Mesendoderm (in vitro differentiated cells): Measurements from ENCODE around the gene CUL1.
"Not testable (repeated sequence)": the region's sequence is repeated elsewhere in the genome, so short reads cannot be mapped to it uniquely, and the experiment has no call there.

Source experiments
- DNase-seq: peaks from one replicate; pipeline ENCODE4 v3.0.0; 2013
- H2AK5ac ChIP-seq: 2 replicates; pipeline ENCODE4 v1.6.1; 2013; ENCODE audit warnings: low read length, inconsistent platforms
- H2BK120ac ChIP-seq: 2 replicates; pipeline ENCODE4 v1.6.1; 2013; ENCODE audit warnings: low read depth, mild to moderate bottlenecking, low read length, moderate library complexity, mixed read lengths
- H2BK15ac ChIP-seq: replicated peaks from 2 replicates; pipeline ENCODE4 v1.6.1; 2013; ENCODE audit warnings: low read depth, mild to moderate bottlenecking, moderate library complexity
- H2BK5ac ChIP-seq: 2 replicates; pipeline ENCODE4 v1.6.1; 2013; ENCODE audit warnings: low read length, inconsistent platforms
- H3K18ac ChIP-seq: 2 replicates; pipeline ENCODE4 v1.6.1; 2013; ENCODE audit warnings: mild to moderate bottlenecking, low read length, mixed read lengths
- H3K23ac ChIP-seq: one replicate; pipeline ENCODE4 v1.6.1; 2013; ENCODE audit warnings: low read length
- H3K27ac ChIP-seq: 2 replicates; pipeline ENCODE4 v1.5.1; 2013; ENCODE audit warnings: low read depth, mild to moderate bottlenecking, inconsistent platforms, low read length, moderate library complexity
- H3K27me3 ChIP-seq: 2 replicates; pipeline ENCODE4 v1.6.1; 2013; ENCODE audit warnings: low read length, control low read depth, mild to moderate bottlenecking, inconsistent platforms; ENCODE audit not compliant: insufficient read depth, poor library complexity
- H3K36me3 ChIP-seq: 2 replicates; pipeline ENCODE4 v1.6.1; 2013; ENCODE audit warnings: low read length, inconsistent platforms; ENCODE audit not compliant: control insufficient read depth, insufficient read depth
- H3K4ac ChIP-seq: one replicate; pipeline ENCODE4 v1.6.1; 2013; ENCODE audit warnings: low read depth, mild to moderate bottlenecking, low read length, moderate library complexity
- H3K4me1 ChIP-seq: 2 replicates; pipeline ENCODE4 v1.6.1; 2013; ENCODE audit warnings: low read depth, low read length, inconsistent platforms; ENCODE audit not compliant: control insufficient read depth
- H3K4me2 ChIP-seq: 2 replicates; pipeline ENCODE4 v1.6.1; 2013; ENCODE audit warnings: low read length
- H3K4me3 ChIP-seq: 2 replicates; pipeline ENCODE4 v1.5.1; 2013; ENCODE audit warnings: mild to moderate bottlenecking, low read length
- H3K56ac ChIP-seq: one replicate; pipeline ENCODE4 v1.6.1; 2013; ENCODE audit warnings: low read length
- H3K79me1 ChIP-seq: 2 replicates; pipeline ENCODE4 v1.6.1; 2013; ENCODE audit warnings: low read length, inconsistent platforms
- H3K79me2 ChIP-seq: 2 replicates; pipeline ENCODE4 v1.6.1; 2013; ENCODE audit warnings: mild to moderate bottlenecking, low read length; ENCODE audit not compliant: control insufficient read depth, insufficient read depth
- H3K9ac ChIP-seq: 2 replicates; pipeline ENCODE4 v1.6.1; 2013; ENCODE audit warnings: low read length, inconsistent platforms
- H4K5ac ChIP-seq: one replicate; pipeline ENCODE4 v1.6.1; 2013; ENCODE audit warnings: low read length
- H4K8ac ChIP-seq: one replicate; pipeline ENCODE4 v1.6.1; 2013; ENCODE audit warnings: low read depth, mild to moderate bottlenecking, control low read depth, low read length, moderate library complexity
- WGBS: extraction: QIAGEN DNeasy Blood & Tissue Kit; methylation state at CpG from one replicate; pipeline ENCODE4 v1.1.7; 2013; ENCODE audit warnings: low lambda C conversion rate, missing lambda C conversion rate; ENCODE audit not compliant: insufficient coverage; ENCODE audit errors: extremely low coverage; 5-methylcytosine and 5-hydroxymethylcytosine counted together

The CUL1 gene

GRCh38 chr7:148701414-148701813, 2.7 kb downstream of the CUL1 start:
- no peak overlapping the region for H4K5ac ChIP-seq
- no peak overlapping the region for H2AK5ac ChIP-seq
- H2BK15ac ChIP-seq, result no peak overlapping the region
- no peak overlapping the region for H4K8ac ChIP-seq
- H2BK120ac ChIP-seq, result no peak overlapping the region
- H3K23ac ChIP-seq, result no peak overlapping the region
- peaks cover 4% of the 10 kb centered on the region for H3K79me1 ChIP-seq
- H3K4me3 ChIP-seq, result no peak overlapping the region
- peaks cover 9% of the 10 kb centered on the region for H3K4me1 ChIP-seq
- no peaks in the 10 kb centered on the region for H3K36me3 ChIP-seq
- H3K56ac ChIP-seq, result no peak overlapping the region
- no peak overlapping the region for H3K4me2 ChIP-seq
- no peak overlapping the region for H3K4ac ChIP-seq
- no peak overlapping the region for H3K18ac ChIP-seq
- H3K27me3 ChIP-seq, result no peaks in the 10 kb centered on the region
- H3K79me2 ChIP-seq, result peaks cover 60% of the 10 kb centered on the region
- WGBS, result no CpG with 5 or more reads among the region's 1 CpG
- peak; percentile 55 for DNase-seq
- no peak overlapping the region for H3K9ac ChIP-seq
- H3K27ac ChIP-seq, result no peak overlapping the region
- no peak overlapping the region for H2BK5ac ChIP-seq

GRCh38 chr7:148702876-148703670, 4.4 kb downstream of the CUL1 start:
- H3K27me3 ChIP-seq, result no peaks in the 10 kb centered on the region
- H3K9ac ChIP-seq, result no peak overlapping the region
- DNase-seq, result no peak
- H4K5ac ChIP-seq, result no peak overlapping the region
- H3K23ac ChIP-seq, result peak overlapping the region; percentile 26
- H3K36me3 ChIP-seq, result no peaks in the 10 kb centered on the region
- H3K18ac ChIP-seq, result no peak overlapping the region
- H2BK15ac ChIP-seq, result no peak overlapping the region
- H2AK5ac ChIP-seq, result no peak overlapping the region
- H3K4me1 ChIP-seq, result peaks cover 5% of the 10 kb centered on the region
- H2BK120ac ChIP-seq, result no peak overlapping the region
- H3K4ac ChIP-seq, result no peak overlapping the region
- WGBS, result no CpG with 5 or more reads among the region's 11 CpGs
- no peak overlapping the region for H4K8ac ChIP-seq
- no peak overlapping the region for H3K27ac ChIP-seq
- H3K79me1 ChIP-seq, result peaks cover 4% of the 10 kb centered on the region
- H3K56ac ChIP-seq, result no peak overlapping the region
- peaks cover 74% of the 10 kb centered on the region for H3K79me2 ChIP-seq
- H2BK5ac ChIP-seq, result no peak overlapping the region
- H3K4me3 ChIP-seq, result no peak overlapping the region
- no peak overlapping the region for H3K4me2 ChIP-seq

- not testable (repeated sequence) for H3K56ac ChIP-seq, H2BK5ac ChIP-seq, H3K27ac ChIP-seq, H4K8ac ChIP-seq, H3K4me2 ChIP-seq, DNase-seq, H3K4me1 ChIP-seq, H2BK15ac ChIP-seq, H2BK120ac ChIP-seq, H3K36me3 ChIP-seq, H2AK5ac ChIP-seq, H3K4ac ChIP-seq, H3K27me3 ChIP-seq, H3K79me1 ChIP-seq, H3K4me3 ChIP-seq, H3K9ac ChIP-seq, H3K23ac ChIP-seq, H4K5ac ChIP-seq, H3K18ac ChIP-seq
- peaks cover 79% of the 10 kb centered on the region for H3K79me2 ChIP-seq
- WGBS, result no CpG with 5 or more reads among the region's 8 CpGs
These were observed 4.9 kb downstream of the CUL1 start for GRCh38 chr7:148703671-148703962.

- no peak overlapping the region for H2AK5ac ChIP-seq
- no peak for DNase-seq
- H3K23ac ChIP-seq, result no peak overlapping the region
- peaks cover 5% of the 10 kb centered on the region for H3K4me1 ChIP-seq
- no peak overlapping the region for H2BK5ac ChIP-seq
- no peaks in the 10 kb centered on the region for H3K27me3 ChIP-seq
- H4K8ac ChIP-seq, result no peak overlapping the region
- no peak overlapping the region for H3K4me2 ChIP-seq
- H3K4me3 ChIP-seq, result no peak overlapping the region
- H3K4ac ChIP-seq, result no peak overlapping the region
- no peak overlapping the region for H3K27ac ChIP-seq
- no peaks in the 10 kb centered on the region for H3K36me3 ChIP-seq
- H4K5ac ChIP-seq, result no peak overlapping the region
- WGBS, result 100% methylated on average over 1 of the region's 3 CpGs
- no peak overlapping the region for H2BK120ac ChIP-seq
- H3K9ac ChIP-seq, result no peak overlapping the region
- no peak overlapping the region for H3K18ac ChIP-seq
- H3K56ac ChIP-seq, result no peak overlapping the region
- H2BK15ac ChIP-seq, result no peak overlapping the region
- H3K79me2 ChIP-seq, result peaks cover 81% of the 10 kb centered on the region
- H3K79me1 ChIP-seq, result peaks cover 4% of the 10 kb centered on the region
These were observed 5.5 kb downstream of the CUL1 start for GRCh38 chr7:148704189-148704588.

- no peak overlapping the region for H3K56ac ChIP-seq
- peaks cover 5% of the 10 kb centered on the region for H3K4me1 ChIP-seq
- no peak overlapping the region for H2AK5ac ChIP-seq
- no peak overlapping the region for H2BK5ac ChIP-seq
- H3K4me3 ChIP-seq, result no peak overlapping the region
- no peak overlapping the region for H4K5ac ChIP-seq
- H3K23ac ChIP-seq, result no peak overlapping the region
- H3K27ac ChIP-seq, result no peak overlapping the region
- no peaks in the 10 kb centered on the region for H3K27me3 ChIP-seq
- no peaks in the 10 kb centered on the region for H3K36me3 ChIP-seq
- no peak overlapping the region for H4K8ac ChIP-seq
- no peak overlapping the region for H3K4ac ChIP-seq
- peak; percentile 50 for DNase-seq
- peaks cover 6% of the 10 kb centered on the region for H3K79me1 ChIP-seq
- H2BK120ac ChIP-seq, result no peak overlapping the region
- H2BK15ac ChIP-seq, result no peak overlapping the region
- H3K9ac ChIP-seq, result no peak overlapping the region
- H3K79me2 ChIP-seq, result peaks cover 80% of the 10 kb centered on the region
- H3K4me2 ChIP-seq, result no peak overlapping the region
- no CpG with 5 or more reads among the region's 3 CpGs for WGBS
- no peak overlapping the region for H3K18ac ChIP-seq
These were observed 6.3 kb downstream of the CUL1 start for GRCh38 chr7:148704970-148705369.

GRCh38 chr7:148706368-148706767, 7.7 kb downstream of the CUL1 start:
- Histone ChIP-seq H3K4me2 (no peak overlapping the region), H3K56ac (no peak overlapping the region), H3K4ac (no peak overlapping the region), H3K36me3 (no peaks in the 10 kb centered on the region), H3K79me1 (peaks cover 8% of the 10 kb centered on the region), H3K23ac (no peak overlapping the region), H3K4me3 (no peak overlapping the region), H4K8ac (no peak overlapping the region), H3K4me1 (peaks cover 5% of the 10 kb centered on the region), H3K18ac (no peak overlapping the region), H2BK15ac (no peak overlapping the region), H3K27ac (no peak overlapping the region), H3K9ac (no peak overlapping the region), H3K79me2 (peaks cover 79% of the 10 kb centered on the region), H4K5ac (no peak overlapping the region), H2AK5ac (no peak overlapping the region), H2BK120ac (no peak overlapping the region), H3K27me3 (no peaks in the 10 kb centered on the region), H2BK5ac (no peak overlapping the region)
- no peak for DNase-seq
- no CpG with 5 or more reads among the region's 5 CpGs for WGBS
